Mesendoderm (in vitro differentiated cells): ENCODE data around the gene CTIF.
A peak's percentile ranks its signal among the peaks of the same experiment; 100 is the strongest.

ENCODE experiments used
- DNase-seq: peaks from one replicate; pipeline ENCODE4 v3.0.0; 2013
- H2AK5ac ChIP-seq: 2 replicates; pipeline ENCODE4 v1.6.1; 2013; ENCODE audit warnings: low read length, inconsistent platforms
- H2BK120ac ChIP-seq: 2 replicates; pipeline ENCODE4 v1.6.1; 2013; ENCODE audit warnings: low read depth, mild to moderate bottlenecking, low read length, moderate library complexity, mixed read lengths
- H2BK15ac ChIP-seq: replicated peaks from 2 replicates; pipeline ENCODE4 v1.6.1; 2013; ENCODE audit warnings: low read depth, mild to moderate bottlenecking, moderate library complexity
- H2BK5ac ChIP-seq: 2 replicates; pipeline ENCODE4 v1.6.1; 2013; ENCODE audit warnings: low read length, inconsistent platforms
- H3K18ac ChIP-seq: 2 replicates; pipeline ENCODE4 v1.6.1; 2013; ENCODE audit warnings: mild to moderate bottlenecking, low read length, mixed read lengths
- H3K23ac ChIP-seq: one replicate; pipeline ENCODE4 v1.6.1; 2013; ENCODE audit warnings: low read length
- H3K27ac ChIP-seq: 2 replicates; pipeline ENCODE4 v1.5.1; 2013; ENCODE audit warnings: low read depth, mild to moderate bottlenecking, inconsistent platforms, low read length, moderate library complexity
- H3K27me3 ChIP-seq: 2 replicates; pipeline ENCODE4 v1.6.1; 2013; ENCODE audit warnings: low read length, control low read depth, mild to moderate bottlenecking, inconsistent platforms; ENCODE audit not compliant: insufficient read depth, poor library complexity
- H3K36me3 ChIP-seq: 2 replicates; pipeline ENCODE4 v1.6.1; 2013; ENCODE audit warnings: low read length, inconsistent platforms; ENCODE audit not compliant: control insufficient read depth, insufficient read depth
- H3K4ac ChIP-seq: one replicate; pipeline ENCODE4 v1.6.1; 2013; ENCODE audit warnings: low read depth, mild to moderate bottlenecking, low read length, moderate library complexity
- H3K4me1 ChIP-seq: 2 replicates; pipeline ENCODE4 v1.6.1; 2013; ENCODE audit warnings: low read depth, low read length, inconsistent platforms; ENCODE audit not compliant: control insufficient read depth
- H3K4me2 ChIP-seq: 2 replicates; pipeline ENCODE4 v1.6.1; 2013; ENCODE audit warnings: low read length
- H3K4me3 ChIP-seq: 2 replicates; pipeline ENCODE4 v1.5.1; 2013; ENCODE audit warnings: mild to moderate bottlenecking, low read length
- H3K56ac ChIP-seq: one replicate; pipeline ENCODE4 v1.6.1; 2013; ENCODE audit warnings: low read length
- H3K79me1 ChIP-seq: 2 replicates; pipeline ENCODE4 v1.6.1; 2013; ENCODE audit warnings: low read length, inconsistent platforms
- H3K79me2 ChIP-seq: 2 replicates; pipeline ENCODE4 v1.6.1; 2013; ENCODE audit warnings: mild to moderate bottlenecking, low read length; ENCODE audit not compliant: control insufficient read depth, insufficient read depth
- H3K9ac ChIP-seq: 2 replicates; pipeline ENCODE4 v1.6.1; 2013; ENCODE audit warnings: low read length, inconsistent platforms
- H4K5ac ChIP-seq: one replicate; pipeline ENCODE4 v1.6.1; 2013; ENCODE audit warnings: low read length
- H4K8ac ChIP-seq: one replicate; pipeline ENCODE4 v1.6.1; 2013; ENCODE audit warnings: low read depth, mild to moderate bottlenecking, control low read depth, low read length, moderate library complexity
- WGBS: extraction: QIAGEN DNeasy Blood & Tissue Kit; methylation state at CpG from one replicate; pipeline ENCODE4 v1.1.7; 2013; ENCODE audit warnings: low lambda C conversion rate, missing lambda C conversion rate; ENCODE audit not compliant: insufficient coverage; ENCODE audit errors: extremely low coverage; 5-methylcytosine and 5-hydroxymethylcytosine counted together

The CTIF gene

GRCh38 chr18:48859311-48860268 lies 320.8 kb downstream of the CTIF start:
- Histone ChIP-seq H3K79me1 (no peaks in the 10 kb centered on the region), H3K79me2 (no peaks in the 10 kb centered on the region), H2AK5ac (peak overlapping the region; percentile 82), H3K9ac (peak overlapping the region; percentile 58), H3K27me3 (no peaks in the 10 kb centered on the region), H2BK120ac (no peak overlapping the region), H3K56ac (peak overlapping the region; percentile 91), H3K4me1 (peaks cover 19% of the 10 kb centered on the region), H3K23ac (peak overlapping the region; percentile 94), H3K18ac (peak overlapping the region; percentile 5), H3K4me2 (peak overlapping the region; percentile 56), H2BK5ac (peak overlapping the region; percentile 81), H2BK15ac (no peak overlapping the region), H3K36me3 (no peaks in the 10 kb centered on the region), H4K5ac (peak overlapping the region; percentile 47), H3K4ac (peak overlapping the region; percentile 46), H3K27ac (peak overlapping the region; percentile 10), H3K4me3 (no peak overlapping the region), H4K8ac (no peak overlapping the region)
- no CpG with 5 or more reads among the region's 43 CpGs for WGBS
- peak; percentile 89 for DNase-seq

GRCh38 chr18:48860269-48861180 lies 321.7 kb downstream of the CTIF start:
- peaks cover 19% of the 10 kb centered on the region for H3K4me1 ChIP-seq
- no peaks in the 10 kb centered on the region for H3K36me3 ChIP-seq
- H3K4ac ChIP-seq = peak overlapping the region; percentile 46
- no peak overlapping the region for H3K4me3 ChIP-seq
- peak overlapping the region; percentile 66 for H2AK5ac ChIP-seq
- no peaks in the 10 kb centered on the region for H3K79me2 ChIP-seq
- peak overlapping the region; percentile 58 for H3K9ac ChIP-seq
- H3K4me2 ChIP-seq = no peak overlapping the region
- H4K5ac ChIP-seq = no peak overlapping the region
- peak overlapping the region; percentile 54 for H2BK5ac ChIP-seq
- peak overlapping the region; percentile 94 for H3K23ac ChIP-seq
- no peaks in the 10 kb centered on the region for H3K79me1 ChIP-seq
- DNase-seq = peak; percentile 86
- no peaks in the 10 kb centered on the region for H3K27me3 ChIP-seq
- no peak overlapping the region for H2BK15ac ChIP-seq
- peak overlapping the region; percentile 10 for H3K27ac ChIP-seq
- H3K56ac ChIP-seq = peak overlapping the region; percentile 91
- H4K8ac ChIP-seq = no peak overlapping the region
- H2BK120ac ChIP-seq = peak overlapping the region; percentile 64
- WGBS = no CpG with 5 or more reads among the region's 28 CpGs
- peak overlapping the region; percentile 29 for H3K18ac ChIP-seq

GRCh38 chr18:48861181-48861708 lies 322.4 kb downstream of the CTIF start:
- Histone ChIP-seq H2BK120ac (peak overlapping the region; percentile 64), H3K79me1 (no peaks in the 10 kb centered on the region), H3K27ac (no peak overlapping the region), H3K4me2 (no peak overlapping the region), H4K8ac (no peak overlapping the region), H3K36me3 (no peaks in the 10 kb centered on the region), H3K56ac (peak overlapping the region; percentile 62), H3K4me3 (no peak overlapping the region), H3K4me1 (peaks cover 19% of the 10 kb centered on the region), H4K5ac (no peak overlapping the region), H3K18ac (peak overlapping the region; percentile 29), H3K4ac (no peak overlapping the region), H3K79me2 (no peaks in the 10 kb centered on the region), H3K23ac (peak overlapping the region; percentile 81), H2BK15ac (no peak overlapping the region), H3K9ac (no peak overlapping the region), H3K27me3 (no peaks in the 10 kb centered on the region), H2BK5ac (peak overlapping the region; percentile 54), H2AK5ac (no peak overlapping the region)
- DNase-seq = no peak
- no CpG with 5 or more reads among the region's 15 CpGs for WGBS

GRCh38 chr18:48862132-48862531 lies 323.3 kb downstream of the CTIF start:
- Histone ChIP-seq H3K56ac (no peak overlapping the region), H3K36me3 (no peaks in the 10 kb centered on the region), H4K8ac (no peak overlapping the region), H3K4me1 (peaks cover 19% of the 10 kb centered on the region), H3K27me3 (no peaks in the 10 kb centered on the region), H3K27ac (no peak overlapping the region), H2BK5ac (no peak overlapping the region), H4K5ac (no peak overlapping the region), H3K4me3 (no peak overlapping the region), H3K79me1 (no peaks in the 10 kb centered on the region), H3K18ac (no peak overlapping the region), H3K4me2 (no peak overlapping the region), H2BK120ac (no peak overlapping the region), H2BK15ac (no peak overlapping the region), H3K79me2 (no peaks in the 10 kb centered on the region), H2AK5ac (no peak overlapping the region), H3K23ac (no peak overlapping the region), H3K4ac (no peak overlapping the region), H3K9ac (no peak overlapping the region)
- DNase-seq = no peak
- WGBS = no CpG with 5 or more reads among the region's 16 CpGs

GRCh38 chr18:48862678-48863270 lies 323.9 kb downstream of the CTIF start:
- Histone ChIP-seq H3K4ac (no peak overlapping the region), H4K8ac (no peak overlapping the region), H3K79me2 (no peaks in the 10 kb centered on the region), H2BK120ac (no peak overlapping the region), H3K79me1 (no peaks in the 10 kb centered on the region), H3K56ac (no peak overlapping the region), H3K23ac (no peak overlapping the region), H2BK5ac (no peak overlapping the region), H3K4me1 (peaks cover 19% of the 10 kb centered on the region), H3K18ac (no peak overlapping the region), H3K4me2 (no peak overlapping the region), H3K27me3 (no peaks in the 10 kb centered on the region), H3K36me3 (no peaks in the 10 kb centered on the region), H4K5ac (no peak overlapping the region), H3K4me3 (no peak overlapping the region), H2AK5ac (no peak overlapping the region), H2BK15ac (no peak overlapping the region), H3K9ac (no peak overlapping the region), H3K27ac (no peak overlapping the region)
- WGBS = no CpG with 5 or more reads among the region's 22 CpGs
- DNase-seq = no peak
